Measurements from ENCODE around the gene CACNB4.

DNA sequence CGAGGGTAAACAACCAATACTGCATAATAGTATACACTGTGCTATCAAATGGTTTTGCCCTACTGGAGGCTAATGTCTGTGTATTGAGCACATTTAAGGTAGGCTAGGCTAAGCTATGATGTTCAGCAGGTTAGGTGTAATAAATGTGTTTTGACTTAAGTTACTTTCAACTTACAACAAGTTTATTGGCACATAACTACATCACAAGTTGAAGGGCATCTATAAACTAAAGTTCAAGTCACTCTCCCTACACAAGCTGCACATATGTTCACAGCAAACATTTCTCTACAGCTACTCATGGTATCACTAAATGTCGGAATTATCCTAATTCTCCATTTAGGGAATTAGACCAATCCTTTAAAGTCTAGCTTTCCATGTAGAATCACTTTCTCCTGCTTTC is 282.0 kb downstream of the CACNB4 start:
- TF ChIP-seq, protein P1, sequence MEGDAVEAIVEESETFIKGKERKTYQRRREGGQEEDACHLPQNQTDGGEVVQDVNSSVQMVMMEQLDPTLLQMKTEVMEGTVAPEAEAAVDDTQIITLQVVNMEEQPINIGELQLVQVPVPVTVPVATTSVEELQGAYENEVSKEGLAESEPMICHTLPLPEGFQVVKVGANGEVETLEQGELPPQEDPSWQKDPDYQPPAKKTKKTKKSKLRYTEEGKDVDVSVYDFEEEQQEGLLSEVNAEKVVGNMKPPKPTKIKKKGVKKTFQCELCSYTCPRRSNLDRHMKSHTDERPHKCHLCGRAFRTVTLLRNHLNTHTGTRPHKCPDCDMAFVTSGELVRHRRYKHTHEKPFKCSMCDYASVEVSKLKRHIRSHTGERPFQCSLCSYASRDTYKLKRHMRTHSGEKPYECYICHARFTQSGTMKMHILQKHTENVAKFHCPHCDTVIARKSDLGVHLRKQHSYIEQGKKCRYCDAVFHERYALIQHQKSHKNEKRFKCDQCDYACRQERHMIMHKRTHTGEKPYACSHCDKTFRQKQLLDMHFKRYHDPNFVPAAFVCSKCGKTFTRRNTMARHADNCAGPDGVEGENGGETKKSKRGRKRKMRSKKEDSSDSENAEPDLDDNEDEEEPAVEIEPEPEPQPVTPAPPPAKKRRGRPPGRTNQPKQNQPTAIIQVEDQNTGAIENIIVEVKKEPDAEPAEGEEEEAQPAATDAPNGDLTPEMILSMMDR (IDR thresholded peaks at IDR 0.05; ENCODE audit: poor library complexity, severe bottlenecking), result no peak
- no peak for TF ChIP-seq POLR2AphosphoS5 (IDR thresholded peaks at IDR 0.05)
